Subcutaneous abdominal adipose tissue (tissue), 5 donors: ENCODE data around the gene LGR6.

ENCODE experiments used
- H3K27ac ChIP-seq: one replicate; pipeline ENCODE4 v1.7.0; 2013; ENCODE audit warnings: low read depth, mild to moderate bottlenecking, inconsistent platforms, low read length, moderate library complexity
- H3K27me3 ChIP-seq, 5 donors: one replicate each; pipeline ENCODE4 v1.7.0; 2013; ENCODE audit warnings: low read length in 5 of 5, inconsistent platforms in 1 of 5; ENCODE audit not compliant: control insufficient read depth in 5 of 5, insufficient read depth in 4 of 5
- H3K36me3 ChIP-seq, 5 donors: one replicate each; pipeline ENCODE4 v1.7.0; 2013; ENCODE audit warnings: low read length in 5 of 5; ENCODE audit not compliant: control insufficient read depth in 5 of 5, insufficient read depth in 5 of 5
- H3K4me1 ChIP-seq, 5 donors: one replicate each; pipeline ENCODE4 v1.7.0; 2013; ENCODE audit warnings: low read length in 5 of 5, mild to moderate bottlenecking in 3 of 5, moderate library complexity in 1 of 5; ENCODE audit not compliant: control insufficient read depth in 5 of 5, insufficient read depth in 5 of 5
- H3K4me3 ChIP-seq, 5 donors: one replicate each; pipeline ENCODE4 v1.7.0; 2013; ENCODE audit warnings: low read length in 5 of 5, low read depth in 1 of 5
- H3K9ac ChIP-seq, 5 donors: one replicate each; pipeline ENCODE4 v1.7.0; 2013; ENCODE audit warnings: low read length in 5 of 5, mild to moderate bottlenecking in 4 of 5, moderate library complexity in 3 of 5
- H3K9me3 ChIP-seq, 5 donors: one replicate each; pipeline ENCODE4 v1.7.0; 2013; ENCODE audit warnings: low read length in 5 of 5; ENCODE audit not compliant: control insufficient read depth in 5 of 5
- donor health status: healthy.
- donor health status: healthy.
- donor health status: healthy.
- donor health status: healthy.
- donor health status: healthy.

LGR6 gene

GRCh38 chr1:202199040-202199889 lies 5.7 kb downstream of the LGR6 start:
- Histone ChIP-seq H3K36me3 (no peaks in the 10 kb centered on the region), H3K9ac (no peak overlapping the region), H3K9me3 (no peaks in the 10 kb centered on the region), H3K4me3 (no peak overlapping the region), H3K4me1 (no peaks in the 10 kb centered on the region), H3K27ac (no peak overlapping the region), H3K27me3 (peaks cover 3 to 19% (median 14%) of the 10 kb centered on the region in 5 donors)

- Histone ChIP-seq H3K27me3 (peaks cover 3 to 15% (median 12%) of the 10 kb centered on the region in 5 donors), H3K4me1 (no peaks in the 10 kb centered on the region), H3K27ac (no peak overlapping the region), H3K9me3 (no peaks in the 10 kb centered on the region), H3K36me3 (no peaks in the 10 kb centered on the region), H3K4me3 (no peak overlapping the region), H3K9ac (no peak overlapping the region)
Observed at GRCh38 chr1:202200112-202200548, 6.5 kb downstream of the LGR6 start.

- Histone ChIP-seq H3K4me1 (no peaks in the 10 kb centered on the region), H3K9ac (no peak overlapping the region), H3K4me3 (no peak overlapping the region), H3K27me3 (peaks cover 4 to 10% (median 9%) of the 10 kb centered on the region in 5 donors), H3K27ac (no peak overlapping the region), H3K9me3 (no peaks in the 10 kb centered on the region), H3K36me3 (no peaks in the 10 kb centered on the region)
Observed at GRCh38 chr1:202200669-202201068, 7.1 kb downstream of the LGR6 start.

- H3K9ac ChIP-seq: no peak overlapping the region
- peaks cover 4 to 13% (median 10%) of the 10 kb centered on the region in 5 donors for H3K27me3 ChIP-seq
- H3K27ac ChIP-seq: no peak overlapping the region
Observed at GRCh38 chr1:202201266-202201665, 7.7 kb downstream of the LGR6 start.

GRCh38 chr1:202201971-202202370 lies 8.4 kb downstream of the LGR6 start:
- Histone ChIP-seq H3K27me3 (peaks cover 4 to 13% (median 5%) of the 10 kb centered on the region in 5 donors), H3K36me3 (no peaks in the 10 kb centered on the region), H3K9ac (no peak overlapping the region), H3K27ac (no peak overlapping the region), H3K9me3 (no peaks in the 10 kb centered on the region), H3K4me3 (no peak overlapping the region), H3K4me1 (no peaks in the 10 kb centered on the region)

More at GRCh38 chr1:202201266-202201665, 7.7 kb downstream of the LGR6 start:
- H3K36me3 ChIP-seq: no peaks in the 10 kb centered on the region
- no peaks in the 10 kb centered on the region for H3K4me1 ChIP-seq
- no peaks in the 10 kb centered on the region for H3K9me3 ChIP-seq
- no peak overlapping the region for H3K4me3 ChIP-seq

GRCh38 chr1:202202500-202203168 lies 9.0 kb downstream of the LGR6 start:
- Histone ChIP-seq H3K27me3 (peaks cover 5 to 17% (median 8%) of the 10 kb centered on the region in 5 donors), H3K36me3 (no peaks in the 10 kb centered on the region), H3K4me1 (no peaks in the 10 kb centered on the region), H3K27ac (no peak overlapping the region), H3K4me3 (no peak overlapping the region), H3K9me3 (no peaks in the 10 kb centered on the region), H3K9ac (no peak overlapping the region)

- Histone ChIP-seq H3K4me1 (no peaks in the 10 kb centered on the region), H3K9me3 (no peaks in the 10 kb centered on the region), H3K36me3 (no peaks in the 10 kb centered on the region), H3K9ac (no peak overlapping the region), H3K27ac (no peak overlapping the region), H3K27me3 (peaks cover 5 to 21% (median 12%) of the 10 kb centered on the region in 5 donors), H3K4me3 (no peak overlapping the region)
Observed at GRCh38 chr1:202203238-202204039, 9.8 kb downstream of the LGR6 start.

- Histone ChIP-seq H3K36me3 (no peaks in the 10 kb centered on the region), H3K27me3 (peaks cover 8 to 26% (median 17%) of the 10 kb centered on the region in 5 donors), H3K9ac (no peak overlapping the region), H3K9me3 (no peaks in the 10 kb centered on the region), H3K27ac (no peak overlapping the region), H3K4me3 (no peak overlapping the region), H3K4me1 (no peaks in the 10 kb centered on the region)
Observed at GRCh38 chr1:202204065-202204464, 10.5 kb downstream of the LGR6 start.

- no peak overlapping the region for H3K27ac ChIP-seq
- no peaks in the 10 kb centered on the region for H3K36me3 ChIP-seq
Observed at GRCh38 chr1:202205523-202206190, 12.1 kb downstream of the LGR6 start.

More at GRCh38 chr1:202205523-202206190, 12.1 kb downstream of the LGR6 start:
- H3K9ac ChIP-seq: no peak overlapping the region
- H3K4me1 ChIP-seq: no peaks in the 10 kb centered on the region
- peaks cover 11 to 34% (median 17%) of the 10 kb centered on the region in 5 donors for H3K27me3 ChIP-seq
- no peaks in the 10 kb centered on the region for H3K9me3 ChIP-seq
- H3K4me3 ChIP-seq: no peak overlapping the region
